GM19468 (cell line): ENCODE data around the gene SEMA4C.
"Not testable (repeated sequence)": the region's sequence is repeated elsewhere in the genome, so short reads cannot be mapped to it uniquely, and the experiment has no call there.

Experiments used
- ATAC-seq: cut with Tn5 transposase; IDR thresholded peaks from one replicate; pipeline ENCODE4 v1.9.1; 2021; ENCODE audit warnings: mild to moderate bottlenecking, moderate library complexity, moderate number of reproducible peaks; ENCODE audit not compliant: unreplicated experiment; ENCODE audit errors: extremely low read depth

SEMA4C gene

DNA sequence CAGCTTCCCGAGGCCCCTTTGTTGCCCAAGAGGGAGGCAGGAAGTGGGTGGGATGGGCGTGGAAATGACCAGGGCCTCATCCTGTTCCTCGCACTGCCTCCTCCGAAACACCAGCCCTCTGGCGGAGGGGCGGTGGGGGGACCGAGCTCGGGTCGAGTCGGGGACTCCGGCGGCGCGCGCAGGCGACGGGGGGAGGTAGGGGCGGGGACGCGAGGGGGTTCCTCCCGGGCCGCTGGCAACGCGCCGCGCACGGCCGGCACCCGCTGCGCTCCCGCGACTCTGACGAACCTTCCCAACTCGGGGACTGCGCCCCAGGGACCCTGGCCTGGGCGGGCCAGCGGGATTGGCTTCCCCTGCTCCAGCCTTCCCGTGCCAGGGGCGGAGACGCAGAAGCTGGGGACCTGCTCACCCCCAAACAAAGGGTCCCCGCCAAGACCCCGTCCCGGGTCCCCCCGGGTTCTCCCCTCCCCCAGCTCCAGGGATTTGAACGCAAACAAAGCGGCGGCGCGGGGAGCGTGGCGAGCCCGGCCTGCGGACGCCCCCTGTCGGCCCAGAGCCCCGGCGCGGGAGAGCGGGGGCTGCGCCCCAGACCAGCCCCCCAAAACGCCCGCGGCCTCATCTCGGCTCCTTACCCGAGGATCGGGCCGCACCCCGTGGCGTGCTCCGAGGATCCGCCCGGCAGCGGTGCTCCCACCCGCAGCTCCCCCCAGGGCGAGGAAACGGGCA, 1.2 kb downstream of the SEMA4C start:
- ATAC-seq, result no peak

DNA sequence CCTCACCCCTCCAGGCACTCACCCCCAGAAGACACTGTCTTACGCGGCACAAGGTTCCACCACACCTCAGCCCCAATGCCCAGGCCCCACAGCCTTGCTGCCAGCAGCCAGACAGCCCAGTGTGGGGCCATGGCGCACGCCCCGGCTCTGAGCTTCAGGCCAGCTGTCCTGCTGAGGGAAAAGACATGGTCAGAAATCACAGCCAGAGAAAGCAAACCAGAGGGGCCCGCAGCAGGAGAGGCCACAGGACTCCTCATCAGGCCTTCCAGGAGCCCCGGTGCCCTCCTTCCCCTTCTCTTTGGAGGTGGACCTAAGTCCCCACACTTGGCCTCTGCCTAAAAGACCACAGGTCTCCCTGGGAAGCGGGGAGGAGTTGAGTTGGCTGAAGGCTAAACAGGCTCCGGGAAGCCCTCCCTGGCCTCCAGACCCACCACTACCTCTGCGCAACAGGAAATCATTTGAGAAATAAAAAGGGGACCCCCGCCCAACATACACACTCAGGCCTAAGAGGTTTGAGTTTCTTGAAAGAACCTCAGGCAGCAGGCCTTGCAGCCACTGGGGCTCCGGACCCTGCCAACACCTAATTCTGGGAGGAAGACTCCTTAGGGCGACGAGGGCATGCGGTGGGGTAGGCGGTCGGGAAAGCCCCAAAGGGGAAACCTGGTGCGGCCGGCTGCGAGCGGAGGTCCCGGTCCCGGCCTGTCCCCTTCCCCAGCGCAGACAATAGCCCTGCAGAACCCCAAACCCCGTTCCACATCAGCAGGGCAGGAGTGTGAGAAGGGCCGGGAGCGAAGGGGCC, 1.9 kb downstream of the SEMA4C start:
- ATAC-seq, result no peak

DNA sequence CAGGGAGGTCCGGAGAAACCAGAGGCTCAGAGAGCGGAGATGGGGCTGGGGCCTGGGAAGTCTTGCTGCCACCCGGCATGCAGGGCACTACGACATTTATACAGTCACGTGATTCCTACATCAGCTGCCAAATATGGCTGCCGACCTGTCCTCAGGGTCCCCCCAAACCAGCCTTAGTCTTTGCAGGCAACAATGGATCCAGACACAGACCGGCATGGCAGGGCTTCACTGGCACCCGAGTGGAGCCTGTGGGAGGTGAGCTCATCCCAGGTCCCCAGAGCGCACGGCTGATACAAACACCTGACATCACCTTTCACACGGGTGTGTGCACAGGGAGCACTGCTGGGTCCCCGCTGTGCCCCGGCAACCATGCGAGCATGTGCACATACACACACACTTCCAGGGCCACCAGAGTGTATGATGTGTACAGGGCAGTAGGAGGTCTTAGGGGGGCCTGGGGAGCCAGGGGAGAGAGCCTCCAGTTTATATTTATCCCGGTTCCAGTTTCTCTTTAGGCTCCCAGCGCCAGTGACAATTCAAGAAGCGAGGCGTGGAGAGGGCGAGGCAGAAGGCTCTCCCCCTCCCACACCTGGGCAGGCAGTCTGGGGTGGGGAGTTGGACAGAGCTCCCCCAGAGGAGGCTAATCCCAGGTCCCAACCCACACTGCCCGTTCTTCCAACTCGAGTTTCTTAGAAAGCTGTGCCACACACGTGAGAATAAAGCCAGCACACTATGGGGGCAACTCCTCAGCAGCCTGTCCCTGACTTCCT, 2.7 kb downstream of the SEMA4C start:
- ATAC-seq, result no peak

GRCh38 chr2:96866586-96866985, 3.3 kb downstream of the SEMA4C start:
- no peak for ATAC-seq

GRCh38 chr2:96866149-96866548, 3.7 kb downstream of the SEMA4C start:
- ATAC-seq, result no peak

GRCh38 chr2:96865654-96866053, 4.2 kb downstream of the SEMA4C start:
- no peak for ATAC-seq

DNA sequence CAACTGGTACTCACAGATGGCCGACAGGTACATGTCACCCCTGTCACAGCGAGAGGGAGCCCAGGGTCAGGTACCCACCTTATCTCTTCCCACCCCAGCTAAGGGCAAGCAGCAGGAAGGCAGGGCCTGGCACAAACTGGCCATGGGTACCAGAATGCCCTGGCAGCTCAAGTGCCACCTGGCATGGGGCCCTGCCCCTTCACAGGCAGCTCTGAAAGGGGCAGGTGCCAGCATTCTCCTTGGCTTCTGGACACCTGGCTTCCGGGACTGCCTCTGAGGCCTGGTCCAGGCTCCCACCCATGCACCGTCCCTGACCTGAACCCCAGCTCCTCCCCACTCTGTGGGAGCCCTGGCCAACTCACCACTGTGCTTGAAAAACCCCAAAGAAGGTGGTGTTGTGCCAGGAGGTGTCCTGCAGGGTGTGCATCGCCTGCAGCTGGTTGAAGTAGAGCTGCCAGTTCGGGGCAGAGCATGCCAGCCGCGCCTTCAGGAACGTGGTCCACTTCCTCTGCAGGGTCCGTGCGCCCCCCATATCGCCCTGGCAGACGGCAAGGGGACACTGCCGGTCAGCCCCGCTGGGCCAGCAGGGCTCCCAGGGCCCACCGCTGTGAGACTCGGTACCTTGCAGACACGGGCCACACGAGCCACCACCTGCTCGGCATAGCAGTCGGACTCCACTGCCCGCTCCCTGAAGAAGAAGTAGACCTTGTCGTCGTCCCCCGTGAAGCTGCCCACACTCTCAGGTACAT, 5.4 kb downstream of the SEMA4C start:
- no peak for ATAC-seq

DNA sequence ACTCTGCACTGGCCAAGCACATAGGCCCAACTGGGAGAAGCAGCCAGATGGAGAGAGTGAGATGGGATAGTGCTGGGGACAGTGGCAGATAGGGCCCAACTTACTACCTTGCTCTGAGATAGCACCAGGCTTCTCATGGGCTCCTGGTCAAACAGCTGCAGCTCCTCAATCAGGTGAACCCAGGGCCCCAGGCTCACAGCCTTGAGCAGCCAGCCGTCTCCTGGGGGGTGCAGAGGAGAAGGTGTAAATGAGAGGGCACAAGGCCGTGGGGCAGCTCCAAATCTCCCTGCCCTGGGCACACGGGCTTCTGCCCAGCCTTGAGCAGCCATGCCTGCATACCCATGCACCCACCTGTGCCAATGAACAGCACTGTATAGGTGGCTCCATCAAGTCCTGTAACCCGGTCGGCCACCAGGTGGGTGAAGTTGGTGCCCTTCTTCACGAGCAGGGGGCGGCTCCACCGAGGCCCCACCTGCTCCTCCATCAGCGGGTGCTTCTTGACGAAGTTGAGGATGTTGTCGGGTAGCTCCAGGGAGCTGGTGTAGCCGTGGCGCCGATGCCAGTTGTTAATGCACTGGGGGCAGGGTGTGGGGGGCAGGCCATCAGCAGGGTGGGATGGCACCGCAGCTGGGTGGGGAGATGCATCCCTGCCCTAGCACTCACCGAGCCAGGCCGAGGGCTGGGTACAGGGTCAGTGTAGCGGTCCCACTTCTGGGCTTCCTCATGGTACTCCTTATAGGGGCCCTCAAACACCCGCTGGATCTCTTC, 6.1 kb downstream of the SEMA4C start:
- no peak for ATAC-seq

DNA sequence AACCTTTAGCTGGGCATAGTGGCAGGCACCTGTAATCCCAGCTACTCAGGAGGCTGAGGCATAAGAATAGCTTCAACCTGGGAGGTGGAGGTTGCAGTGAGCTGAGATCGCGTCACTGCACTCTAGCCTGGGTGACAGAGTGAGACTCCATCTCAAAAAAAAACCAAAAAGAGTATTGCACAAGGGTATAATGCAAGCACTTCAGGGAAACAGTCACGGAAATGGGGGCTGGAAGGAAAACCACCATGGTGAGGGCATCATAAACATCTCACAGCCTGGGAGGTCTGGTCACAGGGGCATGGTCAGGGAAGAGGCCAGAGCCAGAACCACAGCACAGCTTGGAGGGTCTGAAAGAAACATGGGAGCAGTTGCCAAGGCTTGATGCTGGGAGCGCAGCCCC, 6.8 kb downstream of the SEMA4C start:
- ATAC-seq, result not testable (repeated sequence)

GRCh38 chr2:96861074-96861473, 8.8 kb downstream of the SEMA4C start:
- no peak for ATAC-seq

DNA sequence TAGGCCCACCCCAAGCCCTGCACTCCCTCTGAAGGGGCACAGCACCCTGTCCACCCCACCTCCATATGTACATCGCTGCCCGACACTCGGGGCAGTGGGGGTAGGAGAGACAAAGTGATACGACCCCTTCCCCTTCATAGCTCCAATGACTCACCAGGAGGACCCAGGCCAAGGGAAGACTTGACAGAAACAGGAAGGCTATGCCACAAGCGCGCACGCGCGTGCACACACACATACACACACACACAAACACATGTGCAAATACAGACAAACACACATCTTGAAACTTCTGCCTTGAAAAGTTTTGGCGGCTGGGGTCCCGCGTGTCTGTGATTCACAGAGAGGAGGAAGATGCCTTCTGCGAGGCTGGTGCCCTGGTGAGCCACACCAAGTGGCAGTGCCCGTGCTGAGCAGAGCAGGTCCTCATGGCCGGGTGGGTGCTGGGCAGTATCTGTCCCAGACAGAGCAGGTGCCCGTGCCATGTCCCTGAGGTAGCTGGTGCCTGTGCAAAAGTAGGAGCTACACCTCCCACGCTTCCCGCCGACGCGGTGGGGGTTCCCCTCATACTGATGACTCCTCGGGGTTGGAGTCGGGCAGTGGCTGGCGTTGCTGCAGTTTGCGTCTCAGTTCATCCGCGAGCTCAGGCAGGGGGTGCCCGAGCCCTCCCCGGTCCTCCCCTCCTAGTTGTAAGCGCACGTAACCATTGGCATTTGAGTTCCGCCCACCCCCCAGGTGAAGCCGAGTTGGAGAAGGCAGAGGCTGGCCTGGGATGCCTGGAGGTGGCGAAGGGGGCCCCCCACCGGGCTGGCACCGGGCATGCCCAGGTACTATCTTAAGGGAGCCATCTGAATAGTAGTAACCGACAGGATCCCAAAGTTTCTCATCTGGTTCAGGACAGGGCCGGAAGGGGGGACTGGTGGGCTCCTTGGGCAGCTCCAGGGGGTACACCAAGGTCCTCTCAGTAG, 9.5 kb downstream of the SEMA4C start:
- ATAC-seq, result no peak

DNA sequence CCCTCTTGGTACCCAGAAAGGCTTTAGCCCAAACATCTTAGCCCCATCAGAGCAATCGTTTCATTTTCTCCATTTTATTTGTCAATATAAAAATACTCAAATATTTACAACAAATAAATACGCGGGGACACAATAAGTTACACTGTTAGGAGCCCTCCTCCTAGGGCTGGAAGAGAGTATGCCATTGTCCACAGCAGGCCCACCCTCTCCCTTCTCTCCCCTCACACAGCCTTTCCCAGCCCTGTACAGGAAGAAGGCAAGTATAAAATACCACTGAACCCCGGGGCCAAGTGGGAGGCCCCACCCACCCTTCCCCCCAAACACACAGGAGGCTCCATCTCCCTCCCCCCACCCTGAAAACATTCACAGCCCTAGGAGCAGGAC, 10.2 kb downstream of the SEMA4C start:
- no peak for ATAC-seq

DNA sequence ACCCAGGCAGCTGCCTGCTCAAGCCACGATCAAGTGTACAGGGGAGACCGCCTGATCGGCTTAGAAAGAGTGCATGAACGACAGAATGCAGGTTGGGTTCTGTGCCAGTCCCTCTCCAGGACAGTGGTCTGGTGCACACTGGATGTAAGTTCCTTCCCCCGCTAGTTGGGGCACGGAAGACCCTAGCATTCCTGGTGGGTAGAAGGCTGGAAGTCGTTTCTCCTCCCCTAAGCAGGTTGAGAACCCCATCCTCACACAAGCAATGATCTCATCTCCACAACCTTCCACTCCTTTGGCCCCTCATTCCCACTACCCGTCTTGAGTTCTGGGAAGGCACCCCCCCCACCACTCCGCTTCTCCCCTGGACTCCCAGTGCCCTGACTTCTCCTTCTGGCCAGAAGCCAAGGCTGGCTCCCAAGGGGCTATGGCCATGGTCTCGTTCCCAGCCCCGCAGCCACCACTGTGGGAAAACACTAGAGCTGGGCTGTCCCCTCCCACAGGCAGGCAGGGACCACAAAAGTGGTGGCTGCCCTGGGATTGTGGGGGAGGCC, 10.7 kb downstream of the SEMA4C start:
- no peak for ATAC-seq

GRCh38 chr2:96857667-96858372, 12.1 kb downstream of the SEMA4C start, which contains the start of gene ANKRD39:
TSS of gene ANKRD39 (minus strand) at chr2:96858016. CDS start at chr2:96857987, 29 bp downstream.
- peak; percentile 96 for ATAC-seq

GRCh38 chr2:96856776-96857666, 12.9 kb downstream of the SEMA4C start:
- no peak for ATAC-seq

DNA sequence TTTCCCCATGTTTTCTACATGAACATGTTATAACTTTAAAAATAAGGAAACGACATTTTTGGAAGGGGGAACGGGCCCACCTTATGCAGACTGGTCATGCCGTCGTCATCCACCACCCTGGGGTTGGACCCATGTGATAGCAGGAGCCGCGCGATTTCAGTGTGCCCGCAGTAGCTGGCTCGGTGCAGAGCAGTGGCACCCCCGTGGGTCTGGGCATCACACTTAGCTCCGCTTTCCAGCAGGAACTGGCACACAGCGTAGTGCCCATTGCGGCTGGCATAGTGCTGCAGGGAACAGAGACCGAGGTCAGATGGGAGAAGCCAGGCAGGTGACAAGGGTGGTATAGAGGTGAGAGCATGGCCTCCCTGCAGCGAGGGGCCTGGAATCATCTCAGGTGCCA, 16.6 kb downstream of the SEMA4C start:
- no peak for ATAC-seq
